Measurements from ENCODE around the gene SPATA17. TPM values are rescaled to one million over a fixed set of nuclear protein-coding genes. Genes with fewer than 3 reads are reported as not detected.

Gene SPATA17
- total RNA-seq, 2 donors from 2014 or later: 0.96 to 6.4 TPM

- H3K9me3 ChIP-seq: no peaks in the 10 kb centered on the region
- H3K27me3 ChIP-seq (replicated peaks; ENCODE audit: insufficient read depth): no peaks in the 10 kb centered on the region
- no peaks in the 10 kb centered on the region for H3K4me1 ChIP-seq (replicated peaks)
- H3K4me3 ChIP-seq: no peak overlapping the region
- no peak for DNase-seq (ENCODE audit: low spot score)
- no peaks in the 10 kb centered on the region for H3K36me3 ChIP-seq
- intact Hi-C loops (cut with DNase I): no loop called here
- TF ChIP-seq CTCF (IDR thresholded peaks at IDR 0.05) (no peak), POLR2AphosphoS5 (IDR thresholded peaks at IDR 0.05) (no peak), POLR2A (IDR thresholded peaks at IDR 0.05) (no peak)
- H3K27ac ChIP-seq: no peak overlapping the region
- WGBS: 93% methylated on average over 5 of the region's 5 CpGs
Measured at GRCh38 chr1:217776693-217777092, 145.5 kb downstream of the SPATA17 start.

- H3K27me3 ChIP-seq (replicated peaks; ENCODE audit: insufficient read depth): no peaks in the 10 kb centered on the region
- intact Hi-C loops (cut with DNase I): no loop called here
- TF ChIP-seq POLR2A (IDR thresholded peaks at IDR 0.05) (no peak), POLR2AphosphoS5 (IDR thresholded peaks at IDR 0.05) (no peak), CTCF (IDR thresholded peaks at IDR 0.05) (no peak)
- H3K27ac ChIP-seq: no peak overlapping the region
- no peak for DNase-seq (ENCODE audit: low spot score)
- no peak overlapping the region for H3K4me3 ChIP-seq
- no peaks in the 10 kb centered on the region for H3K9me3 ChIP-seq
- H3K4me1 ChIP-seq (replicated peaks): no peaks in the 10 kb centered on the region
- H3K36me3 ChIP-seq: no peaks in the 10 kb centered on the region
- 65% methylated on average over 4 of the region's 4 CpGs for WGBS
Measured at GRCh38 chr1:217781056-217781455, 149.9 kb downstream of the SPATA17 start.

- intact Hi-C loops (cut with DNase I): no loop called here
- Histone ChIP-seq H3K36me3 (no peaks in the 10 kb centered on the region), H3K4me1 (replicated peaks) (no peaks in the 10 kb centered on the region), H3K4me3 (no peak overlapping the region), H3K27me3 (replicated peaks; ENCODE audit: insufficient read depth) (no peaks in the 10 kb centered on the region), H3K9me3 (no peaks in the 10 kb centered on the region), H3K27ac (no peak overlapping the region)
- DNase-seq (ENCODE audit: low spot score): no peak
- WGBS: 89% methylated on average over 2 of the region's 2 CpGs
- no peak for TF ChIP-seq CTCF (IDR thresholded peaks at IDR 0.05)
- TF ChIP-seq POLR2A (IDR thresholded peaks at IDR 0.05): no peak
- no peak for TF ChIP-seq POLR2AphosphoS5 (IDR thresholded peaks at IDR 0.05)
Measured at GRCh38 chr1:217791091-217791490, 159.9 kb downstream of the SPATA17 start.

- no peak for DNase-seq (ENCODE audit: low spot score)
- Histone ChIP-seq H3K36me3 (no peaks in the 10 kb centered on the region), H3K27me3 (replicated peaks; ENCODE audit: insufficient read depth) (no peaks in the 10 kb centered on the region), H3K9me3 (no peaks in the 10 kb centered on the region), H3K4me1 (replicated peaks) (no peaks in the 10 kb centered on the region), H3K4me3 (no peak overlapping the region), H3K27ac (no peak overlapping the region)
- TF ChIP-seq POLR2AphosphoS5 (IDR thresholded peaks at IDR 0.05): no peak
- TF ChIP-seq POLR2A (IDR thresholded peaks at IDR 0.05): no peak
- no peak for TF ChIP-seq CTCF (IDR thresholded peaks at IDR 0.05)
- 45% methylated on average over 1 of the region's 1 CpG for WGBS
- intact Hi-C loops (cut with DNase I): no loop called here
Measured at GRCh38 chr1:217805792-217806191, 174.6 kb downstream of the SPATA17 start.

- H3K27ac ChIP-seq: no peak overlapping the region
- intact Hi-C loops (cut with DNase I): no loop called here
- no peaks in the 10 kb centered on the region for H3K27me3 ChIP-seq (replicated peaks; ENCODE audit: insufficient read depth)
- H3K4me3 ChIP-seq: no peak overlapping the region
- H3K36me3 ChIP-seq: no peaks in the 10 kb centered on the region
- H3K9me3 ChIP-seq: no peaks in the 10 kb centered on the region
- 96% methylated on average over 2 of the region's 2 CpGs for WGBS
- TF ChIP-seq POLR2AphosphoS5 (IDR thresholded peaks at IDR 0.05) (no peak), POLR2A (IDR thresholded peaks at IDR 0.05) (no peak), CTCF (IDR thresholded peaks at IDR 0.05) (no peak)
- no peak for DNase-seq (ENCODE audit: low spot score)
- no peaks in the 10 kb centered on the region for H3K4me1 ChIP-seq (replicated peaks)
Measured at GRCh38 chr1:217812175-217812574, 181.0 kb downstream of the SPATA17 start.

All from prostate gland (tissue), 2 donors.